GM06990 (cell line): Measurements from ENCODE around the gene RRAGD.

Experiments
- DNase-seq: peaks from one replicate; pipeline ENCODE4 v3.0.0-alpha.2; 2011; ENCODE audit not compliant: insufficient read length; ENCODE audit errors: extremely low read depth
- H3K27me3 ChIP-seq: replicated peaks from 2 replicates; pipeline ENCODE4 v1.6.0; 2011; ENCODE audit warnings: low read length; ENCODE audit not compliant: control insufficient read depth, insufficient read depth
- H3K36me3 ChIP-seq: 2 replicates; pipeline ENCODE4 v1.5.1; 2011; ENCODE audit warnings: low read length; ENCODE audit not compliant: control insufficient read depth, insufficient read depth
- H3K4me3 ChIP-seq: replicated peaks from 2 replicates; pipeline ENCODE4 v1.5.1; 2011; ENCODE audit warnings: low read depth, mild to moderate bottlenecking, control low read depth, low read length
- CTCF ChIP-seq: IDR thresholded peaks from 2 replicates; pipeline ENCODE4 v1.5.1; 2011; ENCODE audit warnings: low read length, control low read depth, mild to moderate bottlenecking, inconsistent platforms; ENCODE audit not compliant: insufficient read depth, poor library complexity, severe bottlenecking

The RRAGD gene

GRCh38 chr6:89351671-89352277 lies 60.3 kb downstream of the RRAGD start:
- H3K36me3 ChIP-seq, result peaks cover 2% of the 10 kb centered on the region
- no peak for DNase-seq
- H3K4me3 ChIP-seq, result peak overlapping the region; percentile 96
- H3K27me3 ChIP-seq, result no peaks in the 10 kb centered on the region
- TF ChIP-seq CTCF, result no peak

- no peak for TF ChIP-seq CTCF
- Histone ChIP-seq H3K36me3 (peaks cover 2% of the 10 kb centered on the region), H3K4me3 (peak overlapping the region; percentile 96)
Measured at GRCh38 chr6:89350281-89350966, 61.6 kb downstream of the RRAGD start.

GRCh38 chr6:89348372-89348771 lies 63.7 kb downstream of the RRAGD start:
- DNase-seq, result no peak
- H3K4me3 ChIP-seq, result peak overlapping the region; percentile 41

More at GRCh38 chr6:89350281-89350966, 61.6 kb downstream of the RRAGD start:
- peak; percentile 65 for DNase-seq
- no peaks in the 10 kb centered on the region for H3K27me3 ChIP-seq

GRCh38 chr6:89347825-89348224 lies 64.2 kb downstream of the RRAGD start:
- no peak for TF ChIP-seq CTCF
- no peaks in the 10 kb centered on the region for H3K27me3 ChIP-seq
- H3K4me3 ChIP-seq, result peak overlapping the region; percentile 41
- H3K36me3 ChIP-seq, result peaks cover 2% of the 10 kb centered on the region
- no peak for DNase-seq

More at GRCh38 chr6:89348372-89348771, 63.7 kb downstream of the RRAGD start:
- no peak for TF ChIP-seq CTCF
- Histone ChIP-seq H3K36me3 (peaks cover 2% of the 10 kb centered on the region), H3K27me3 (no peaks in the 10 kb centered on the region)

GRCh38 chr6:89346433-89346832 lies 65.6 kb downstream of the RRAGD start:
- TF ChIP-seq CTCF, result no peak

More at GRCh38 chr6:89346433-89346832, 65.6 kb downstream of the RRAGD start:
- no peaks in the 10 kb centered on the region for H3K27me3 ChIP-seq
- H3K36me3 ChIP-seq, result peaks cover 2% of the 10 kb centered on the region
- H3K4me3 ChIP-seq, result no peak overlapping the region; the same call in 1 of the 2 replicates
- no peak for DNase-seq
